Vagina (tissue), 2 donors: ENCODE results near the gene HBG1.

Experiments
- POLR2AphosphoS5 ChIP-seq, 2 donors: sonication (generic); formaldehyde crosslinking; IDR thresholded peaks; one replicate each; pipeline ENCODE4 v1.9.0; 2017; ENCODE audit warnings: antibody characterized with exemption in 2 of 2, mild to moderate bottlenecking in 2 of 2, low read depth in 1 of 2; ENCODE audit not compliant: insufficient read depth in 1 of 2
- TF ChIP-seq, protein P1 (sequence below), 3 experiments: fragments of 450-650 bp in 2 of 3; fragments of 200-600 bp in 1 of 3; sonication (generic) in 1 of 3; IDR thresholded peaks; one replicate each; pipeline ENCODE4 v1.5.1; 2017 to 2019; ENCODE audit warnings: antibody characterized with exemption in 3 of 3, mild to moderate bottlenecking in 2 of 3, moderate library complexity in 2 of 3

DNA sequence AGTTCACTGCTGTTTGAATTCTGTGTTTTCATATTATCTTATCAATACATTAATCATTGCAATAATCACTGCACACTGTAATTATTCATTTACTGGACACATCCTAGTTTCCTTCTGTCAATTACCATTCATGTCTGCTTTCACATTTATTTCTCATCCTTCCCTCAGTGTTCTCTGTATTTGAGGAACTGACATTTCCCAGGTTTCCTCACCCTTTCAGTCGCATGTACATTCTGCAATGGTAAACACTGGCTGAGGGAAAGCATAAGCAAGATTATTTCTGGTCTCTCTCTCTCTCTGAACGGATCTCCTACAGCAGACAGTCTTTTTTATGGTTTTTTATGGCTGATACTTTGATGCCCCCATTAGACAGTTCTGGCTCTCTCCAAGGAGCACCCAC lies 11.2 kb downstream of the HBG1 start:
- TF ChIP-seq, protein P1, sequence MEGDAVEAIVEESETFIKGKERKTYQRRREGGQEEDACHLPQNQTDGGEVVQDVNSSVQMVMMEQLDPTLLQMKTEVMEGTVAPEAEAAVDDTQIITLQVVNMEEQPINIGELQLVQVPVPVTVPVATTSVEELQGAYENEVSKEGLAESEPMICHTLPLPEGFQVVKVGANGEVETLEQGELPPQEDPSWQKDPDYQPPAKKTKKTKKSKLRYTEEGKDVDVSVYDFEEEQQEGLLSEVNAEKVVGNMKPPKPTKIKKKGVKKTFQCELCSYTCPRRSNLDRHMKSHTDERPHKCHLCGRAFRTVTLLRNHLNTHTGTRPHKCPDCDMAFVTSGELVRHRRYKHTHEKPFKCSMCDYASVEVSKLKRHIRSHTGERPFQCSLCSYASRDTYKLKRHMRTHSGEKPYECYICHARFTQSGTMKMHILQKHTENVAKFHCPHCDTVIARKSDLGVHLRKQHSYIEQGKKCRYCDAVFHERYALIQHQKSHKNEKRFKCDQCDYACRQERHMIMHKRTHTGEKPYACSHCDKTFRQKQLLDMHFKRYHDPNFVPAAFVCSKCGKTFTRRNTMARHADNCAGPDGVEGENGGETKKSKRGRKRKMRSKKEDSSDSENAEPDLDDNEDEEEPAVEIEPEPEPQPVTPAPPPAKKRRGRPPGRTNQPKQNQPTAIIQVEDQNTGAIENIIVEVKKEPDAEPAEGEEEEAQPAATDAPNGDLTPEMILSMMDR (IDR thresholded peaks at IDR 0.05): no peak
- no peak for TF ChIP-seq POLR2AphosphoS5 (IDR thresholded peaks at IDR 0.05; ENCODE audit: insufficient read depth in 1 of 2, low read depth in 1 of 2)
